Panc1 (cell line): ENCODE results near the gene ACOXL. TPM values are rescaled to one million over a fixed set of nuclear protein-coding genes. Genes with fewer than 3 reads are reported as not detected.

Experiments used
- ATAC-seq: fragments of 200-7000 bp; cut with Tn5 transposase; 2 replicates; pipeline ENCODE4 v1.9.1; 2020; ENCODE audit warnings: mild to moderate bottlenecking, moderate library complexity
- BruUV-seq: library from RNA; stranded (reverse); fragments of 400-500 nt; replicated peaks from 2 replicates; lab custom pipeline; 2021; lab: Mats Ljungman, UMichigan
- CTCF ChIA-PET: fragments of 300-600 bp; sonication (Branson Sonifier 250); formaldehyde crosslinking; loops from one replicate; lab custom pipeline; 2022; ENCODE audit warnings: antibody characterized with exemption; lab: Charles Lee
- POLR2A ChIA-PET: fragments of 300-600 bp; sonication (Branson Sonifier 250); formaldehyde crosslinking; loops from one replicate; lab custom pipeline; 2022; ENCODE audit warnings: antibody characterized with exemption; lab: Charles Lee
- DNase-seq: peaks from one replicate; pipeline ENCODE4 v3.0.0-alpha.2; 2010; ENCODE audit warnings: low read depth, low spot score
- H3K27ac ChIP-seq: 2 replicates; pipeline ENCODE4 v1.5.1; 2011; ENCODE audit warnings: mild to moderate bottlenecking, low read length, inconsistent platforms
- H3K27me3 ChIP-seq: fragments of 200-500 bp; sonication (Bioruptor generic); 2 replicates; pipeline ENCODE4 v1.6.0; 2014; ENCODE audit warnings: low read length, inconsistent platforms; ENCODE audit not compliant: control insufficient read depth, insufficient read depth
- H3K36me3 ChIP-seq: fragments of 200-500 bp; sonication (Bioruptor generic); 2 replicates; pipeline ENCODE4 v1.5.1; 2014; ENCODE audit warnings: inconsistent platforms, mild to moderate bottlenecking, low read length, moderate library complexity; ENCODE audit not compliant: control insufficient read depth, insufficient read depth
- H3K4me1 ChIP-seq: 2 replicates; pipeline ENCODE4 v1.5.1; 2011; ENCODE audit warnings: inconsistent platforms, mild to moderate bottlenecking, low read length, moderate library complexity; ENCODE audit not compliant: control insufficient read depth, insufficient read depth
- H3K4me3 ChIP-seq, 2 experiments: 2 replicates each; pipeline ENCODE4 v1.5.1; 2011 to 2012; ENCODE audit warnings: low read depth in 2 of 2, low read length in 2 of 2, mild to moderate bottlenecking in 2 of 2, inconsistent platforms in 1 of 2, moderate library complexity in 1 of 2
- H3K9me3 ChIP-seq: fragments of 200-500 bp; sonication (Bioruptor generic); 2 replicates; pipeline ENCODE4 v1.5.1; 2014; ENCODE audit warnings: low read depth, mild to moderate bottlenecking, inconsistent platforms, low read length, moderate library complexity; ENCODE audit not compliant: control insufficient read depth, insufficient read depth
- POLR2AphosphoS5 ChIP-seq: IDR thresholded peaks from 2 replicates; pipeline ENCODE4 v1.6.1; 2012; ENCODE audit warnings: mild to moderate bottlenecking, low read depth, low read length, moderate library complexity
- REST ChIP-seq, 2 experiments: IDR thresholded peaks; 2 replicates each; pipeline ENCODE4 v1.6.1; 2011 to 2012; ENCODE audit warnings: low read depth in 2 of 2, control low read depth in 1 of 2, low read length in 1 of 2, mild to moderate bottlenecking in 1 of 2, moderate library complexity in 1 of 2; ENCODE audit not compliant: insufficient read depth in 1 of 2
- SIN3A ChIP-seq: IDR thresholded peaks from 2 replicates; pipeline ENCODE4 v1.6.1; 2012; ENCODE audit warnings: low read depth, mild to moderate bottlenecking, low read length, moderate library complexity, borderline replicate concordance; ENCODE audit not compliant: insufficient read depth
- TCF7L2 ChIP-seq: IDR thresholded peaks from 2 replicates; pipeline ENCODE4 v1.6.1; 2011; ENCODE audit warnings: mild to moderate bottlenecking, low read depth, low read length, inconsistent platforms
- in situ Hi-C: cut with HindIII; loops from 2 replicates; pipeline ENCODE4 v1.10.0; 2016; ENCODE audit warnings: low sequenced_read_pairs, low pct_unique_long_range_greater_than_20kb
- intact Hi-C: fragments of 100-400 bp; cut with micrococcal nuclease; formaldehyde crosslinking; loops from one replicate; pipeline ENCODE4 v1.10.0; 2022; ENCODE audit not compliant: unreplicated experiment
- total RNA-seq: library from RNA; stranded (reverse); gene quantifications from one replicate; pipeline ENCODE4 v1.2.1, GENCODE V29; 2021; ENCODE audit not compliant: unreplicated experiment

The ACOXL gene
- total RNA-seq, 1 experiment from 2014 or later: 4.9 TPM

- in situ Hi-C loops (no loop called here), intact Hi-C loops (no loop called here)
- no peak for DNase-seq
- Histone ChIP-seq H3K9me3 (no peaks in the 10 kb centered on the region), H3K36me3 (no peaks in the 10 kb centered on the region), H3K4me1 (0 out of 2 replicates have a peak, but pooled peaks cover 3% of the 10 kb centered on the region), H3K27me3 (no peaks in the 10 kb centered on the region; the same call in 1 of the 2 replicates), H3K27ac (no peak overlapping the region), H3K4me3 (no peak overlapping the region)
- TF ChIP-seq SIN3A (no peak), POLR2AphosphoS5 (no peak), REST (IDR thresholded peaks at IDR 0.05; ENCODE audit: insufficient read depth in 1 of 2, low read depth in 2 of 2, low read length in 1 of 2) (no peak)
- ChIA-PET POLR2A (no interaction called here), CTCF (no interaction called here)
- no peak for ATAC-seq
- no TSS peak for BruUV-seq
Measured at GRCh38 chr2:110770404-110770958, 38.1 kb downstream of the ACOXL start.

- in situ Hi-C loops: no loop called here
- Histone ChIP-seq H3K27me3 (no peaks in the 10 kb centered on the region; the same call in 1 of the 2 replicates), H3K4me1 (0 out of 2 replicates have a peak, but pooled peaks cover 3% of the 10 kb centered on the region), H3K27ac (no peak overlapping the region), H3K9me3 (no peaks in the 10 kb centered on the region), H3K36me3 (no peaks in the 10 kb centered on the region), H3K4me3 (no peak overlapping the region)
- DNase-seq (no peak), ATAC-seq (peak; percentile 56)
- TF ChIP-seq TCF7L2 (no peak), SIN3A (no peak), REST (IDR thresholded peaks at IDR 0.05; ENCODE audit: insufficient read depth in 1 of 2, low read depth in 2 of 2, low read length in 1 of 2) (peak; percentile 35 to 48; a peak in 1 of 4 replicates)
- POLR2A ChIA-PET: no interaction called here
- CTCF ChIA-PET: no interaction called here
- BruUV-seq: no TSS peak
- intact Hi-C loops: no loop called here
Measured at GRCh38 chr2:110770959-110771431, 38.6 kb downstream of the ACOXL start.
